Fibroblast of lung (primary cell): ENCODE results near the gene TMEM154. TPM values are rescaled to one million over a fixed set of nuclear protein-coding genes. Genes with fewer than 3 reads are reported as not detected.

ENCODE experiments used
- DNase-seq, 2 donors: peaks; one replicate each; pipeline versions ENCODE4 v3.0.0 to v3.0.0-alpha.2; 2010; ENCODE audit warnings: low read depth in 2 of 2
- H2AFZ ChIP-seq: 2 replicates; pipeline ENCODE4 v1.5.1; 2012; ENCODE audit warnings: low read length, control low read depth, inconsistent platforms
- H3K27ac ChIP-seq: 2 replicates; pipeline ENCODE4 v1.5.1; 2011; ENCODE audit warnings: low read length, control low read depth; ENCODE audit not compliant: insufficient read depth
- H3K27me3 ChIP-seq: 2 replicates; pipeline ENCODE4 v1.5.1; 2011; ENCODE audit warnings: mild to moderate bottlenecking, low read length; ENCODE audit not compliant: control insufficient read depth, insufficient read depth
- H3K36me3 ChIP-seq: 2 replicates; pipeline ENCODE4 v1.5.1; 2011; ENCODE audit warnings: low read length; ENCODE audit not compliant: control insufficient read depth, insufficient read depth
- H3K4me1 ChIP-seq: 2 replicates; pipeline ENCODE4 v1.5.1; 2011; ENCODE audit warnings: low read length; ENCODE audit not compliant: control insufficient read depth, insufficient read depth; ENCODE audit errors: extremely low read depth
- H3K4me2 ChIP-seq: 2 replicates; pipeline ENCODE4 v1.5.1; 2011; ENCODE audit warnings: low read length, control low read depth; ENCODE audit not compliant: insufficient read depth; ENCODE audit errors: extremely low read depth
- H3K4me3 ChIP-seq, 4 experiments: fragments of 200-600 bp in 1 of 4; sonication (generic) in 1 of 4; replicated peaks in 1 of 4; 2 replicates each; pipeline ENCODE4 v1.5.1; 2011 to 2016; ENCODE audit warnings: low read length in 4 of 4, low read depth in 3 of 4, mild to moderate bottlenecking in 3 of 4, control low read depth in 2 of 4, inconsistent platforms in 1 of 4, mixed read lengths in 1 of 4; ENCODE audit not compliant: insufficient read depth in 1 of 4; ENCODE audit errors: control extremely low read depth in 1 of 4
- H3K79me2 ChIP-seq: 2 replicates; pipeline ENCODE4 v1.5.1; 2012; ENCODE audit warnings: mild to moderate bottlenecking, low read length, inconsistent platforms; ENCODE audit not compliant: control insufficient read depth, insufficient read depth
- H3K9ac ChIP-seq: 2 replicates; pipeline ENCODE4 v1.5.1; 2011; ENCODE audit warnings: mild to moderate bottlenecking, low read length, control low read depth; ENCODE audit not compliant: insufficient read depth
- H3K9me3 ChIP-seq: 2 replicates; pipeline ENCODE4 v1.5.1; 2012; ENCODE audit warnings: low read depth, low read length; ENCODE audit not compliant: control insufficient read depth, insufficient read depth
- H4K20me1 ChIP-seq: 2 replicates; pipeline ENCODE4 v1.5.1; 2011; ENCODE audit warnings: low read length; ENCODE audit not compliant: control insufficient read depth, insufficient read depth; ENCODE audit errors: extremely low read depth
- EZH2 ChIP-seq: IDR thresholded peaks from 2 replicates; pipeline ENCODE4 v1.5.1; 2012; ENCODE audit warnings: low read length, control low read depth, mild to moderate bottlenecking; ENCODE audit errors: missing control alignments
- polyA plus RNA-seq, 2 donors: library from polyadenylated mRNA; depleted of rRNA in 1 of 2; stranded (reverse) in 1 of 2; unstranded in 1 of 2; fragments of >200 nt; gene quantifications; 2 replicates each; pipeline ENCODE4 v1.2.1, GENCODE V29; 2011 to 2012; ENCODE audit warnings: missing spikeins in 1 of 2
- total RNA-seq: library from RNA; depleted of rRNA; stranded (reverse); fragments of >200 nt; gene quantifications from 2 replicates; pipeline ENCODE4 v1.2.1, GENCODE V29; 2014
- TF ChIP-seq, protein P1 (sequence below), 2 donors: IDR thresholded peaks in 1 of 2; conservative IDR thresholded peaks in 1 of 2; 1 replicate in 1 of 2; 2 replicates in 1 of 2; pipeline ENCODE4 v1.5.1; 2011 to 2012; ENCODE audit warnings: low read length in 2 of 2, control low read depth in 1 of 2, inconsistent platforms in 1 of 2, low read depth in 1 of 2, mild to moderate bottlenecking in 1 of 2

The TMEM154 gene
- total and polyA plus RNA-seq, 2 donors (not counting 1 experiment from before 2014, with no cell fraction given): 0.50 to 3.7 TPM

DNA sequence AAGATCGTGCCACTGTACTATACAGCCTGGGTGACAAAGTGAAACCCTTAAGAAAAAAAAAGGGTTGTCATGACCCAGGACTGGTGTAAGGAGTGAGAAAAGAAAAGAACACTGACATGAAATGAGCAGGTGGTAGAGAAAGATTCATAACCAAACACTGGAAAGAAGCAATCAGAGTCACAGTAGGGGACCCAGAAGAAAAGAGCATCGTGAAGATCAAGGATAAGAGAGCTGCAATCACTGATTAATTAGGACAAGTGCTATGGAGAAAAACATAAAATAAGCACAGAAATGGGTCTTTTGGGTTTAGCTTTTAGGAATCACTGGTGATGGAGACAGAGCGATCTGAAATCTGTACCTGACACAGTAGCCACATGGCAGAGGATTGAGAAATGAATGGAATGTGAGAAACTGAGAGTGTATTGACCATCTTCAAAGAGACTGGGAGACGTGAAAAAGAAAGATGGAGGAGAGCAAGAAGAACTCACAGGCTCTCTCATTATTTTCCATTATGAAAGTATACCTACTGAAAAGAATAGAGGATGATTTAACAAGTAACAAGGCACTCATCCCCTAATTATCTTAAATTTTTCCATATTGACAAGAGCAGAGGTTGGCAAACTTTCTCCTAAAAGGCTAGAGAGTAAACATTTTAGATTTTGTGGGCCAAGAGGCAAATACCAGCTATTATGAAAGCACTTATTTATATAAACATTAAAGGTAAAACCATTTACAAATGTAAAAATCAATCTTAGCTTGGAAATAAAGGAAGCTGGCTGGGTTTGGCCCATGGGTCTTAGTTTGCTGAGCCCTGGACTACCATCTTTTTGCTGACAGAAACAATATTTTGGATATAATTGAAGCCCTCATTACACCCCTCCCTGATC, 7.3 kb downstream of the TMEM154 start:
- no peak overlapping the region for H3K27ac ChIP-seq
- no peak overlapping the region for H3K4me3 ChIP-seq
- TF ChIP-seq EZH2: no peak
- TF ChIP-seq, protein P1, sequence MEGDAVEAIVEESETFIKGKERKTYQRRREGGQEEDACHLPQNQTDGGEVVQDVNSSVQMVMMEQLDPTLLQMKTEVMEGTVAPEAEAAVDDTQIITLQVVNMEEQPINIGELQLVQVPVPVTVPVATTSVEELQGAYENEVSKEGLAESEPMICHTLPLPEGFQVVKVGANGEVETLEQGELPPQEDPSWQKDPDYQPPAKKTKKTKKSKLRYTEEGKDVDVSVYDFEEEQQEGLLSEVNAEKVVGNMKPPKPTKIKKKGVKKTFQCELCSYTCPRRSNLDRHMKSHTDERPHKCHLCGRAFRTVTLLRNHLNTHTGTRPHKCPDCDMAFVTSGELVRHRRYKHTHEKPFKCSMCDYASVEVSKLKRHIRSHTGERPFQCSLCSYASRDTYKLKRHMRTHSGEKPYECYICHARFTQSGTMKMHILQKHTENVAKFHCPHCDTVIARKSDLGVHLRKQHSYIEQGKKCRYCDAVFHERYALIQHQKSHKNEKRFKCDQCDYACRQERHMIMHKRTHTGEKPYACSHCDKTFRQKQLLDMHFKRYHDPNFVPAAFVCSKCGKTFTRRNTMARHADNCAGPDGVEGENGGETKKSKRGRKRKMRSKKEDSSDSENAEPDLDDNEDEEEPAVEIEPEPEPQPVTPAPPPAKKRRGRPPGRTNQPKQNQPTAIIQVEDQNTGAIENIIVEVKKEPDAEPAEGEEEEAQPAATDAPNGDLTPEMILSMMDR (conservative IDR thresholded peaks at IDR 0.05 in 1 of 2, IDR thresholded peaks at IDR 0.05 in 1 of 2; ENCODE audit: low read depth in 1 of 2, low read length in 2 of 2): no peak
- no peaks in the 10 kb centered on the region for H4K20me1 ChIP-seq
- H3K79me2 ChIP-seq: no peaks in the 10 kb centered on the region
- H3K9ac ChIP-seq: no peak overlapping the region
- no peaks in the 10 kb centered on the region for H3K36me3 ChIP-seq
- H3K4me1 ChIP-seq: no peaks in the 10 kb centered on the region
- no peaks in the 10 kb centered on the region for H3K27me3 ChIP-seq
- DNase-seq: no peak
- no peak overlapping the region for H2AFZ ChIP-seq
- H3K4me2 ChIP-seq: no peak overlapping the region
- no peaks in the 10 kb centered on the region for H3K9me3 ChIP-seq

DNA sequence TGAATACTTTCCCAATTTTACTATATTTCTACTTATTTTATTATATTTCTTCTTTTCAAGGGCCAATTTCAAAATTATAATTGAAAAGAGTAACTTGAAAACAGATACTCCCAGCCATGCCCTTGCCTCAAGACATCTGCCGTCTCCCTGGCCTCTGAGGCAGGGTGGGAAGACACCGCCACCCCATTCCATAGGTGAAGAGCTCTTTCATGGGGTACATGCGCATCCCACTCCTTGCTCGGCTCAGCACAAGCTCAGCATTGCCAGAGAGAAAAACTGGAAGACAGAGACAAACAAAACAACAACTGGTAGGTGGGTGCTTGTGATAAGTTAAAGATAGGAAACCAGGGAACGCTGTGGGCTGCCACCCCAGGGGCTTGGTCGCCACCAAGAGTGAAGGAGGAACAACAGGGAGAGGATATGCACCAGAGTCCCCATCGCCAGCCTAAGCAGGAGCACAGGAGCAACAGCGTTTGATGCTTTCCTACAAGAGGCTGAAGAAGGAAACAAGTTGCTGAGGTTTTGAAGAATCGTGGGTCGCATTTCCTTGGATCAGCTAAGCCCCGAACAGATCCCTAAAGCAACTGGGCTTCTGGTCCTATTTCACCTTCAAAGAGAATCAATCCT, 11.3 kb downstream of the TMEM154 start:
- Histone ChIP-seq H3K4me3 (no peak overlapping the region), H3K9ac (no peak overlapping the region), H3K9me3 (no peaks in the 10 kb centered on the region), H4K20me1 (no peaks in the 10 kb centered on the region), H3K79me2 (no peaks in the 10 kb centered on the region), H3K27me3 (no peaks in the 10 kb centered on the region), H3K36me3 (no peaks in the 10 kb centered on the region), H3K27ac (no peak overlapping the region), H2AFZ (no peak overlapping the region), H3K4me2 (no peak overlapping the region), H3K4me1 (no peaks in the 10 kb centered on the region)
- DNase-seq: no peak
- no peak for TF ChIP-seq EZH2
- TF ChIP-seq, protein P1 (conservative IDR thresholded peaks at IDR 0.05 in 1 of 2, IDR thresholded peaks at IDR 0.05 in 1 of 2; ENCODE audit: low read depth in 1 of 2, low read length in 2 of 2): no peak

DNA sequence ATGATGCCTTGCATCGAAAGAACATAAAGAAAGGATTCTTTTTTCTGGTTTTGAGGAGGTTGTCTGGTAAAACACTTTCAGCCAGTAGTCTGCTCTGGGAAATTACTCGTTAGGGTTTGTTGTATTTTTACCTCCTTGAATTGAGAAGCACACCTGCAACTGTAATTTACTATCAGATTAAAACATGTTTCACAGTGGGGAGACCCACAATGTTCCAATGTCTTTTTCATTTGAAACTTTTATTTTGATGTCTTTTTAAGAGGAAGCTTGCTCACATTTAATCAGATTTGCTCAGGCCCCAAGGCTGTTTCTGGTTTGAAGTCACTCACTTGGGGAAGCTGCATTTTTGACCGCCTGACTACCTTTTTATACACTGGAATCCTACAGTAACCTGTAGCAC, 12.0 kb downstream of the TMEM154 start:
- Histone ChIP-seq H3K27me3 (no peaks in the 10 kb centered on the region), H3K9ac (no peak overlapping the region), H4K20me1 (no peaks in the 10 kb centered on the region), H3K4me1 (no peaks in the 10 kb centered on the region), H3K27ac (no peak overlapping the region), H3K4me3 (no peak overlapping the region), H3K9me3 (no peaks in the 10 kb centered on the region), H3K4me2 (no peak overlapping the region), H2AFZ (no peak overlapping the region), H3K36me3 (no peaks in the 10 kb centered on the region), H3K79me2 (no peaks in the 10 kb centered on the region)
- TF ChIP-seq EZH2: no peak
- TF ChIP-seq, protein P1 (conservative IDR thresholded peaks at IDR 0.05 in 1 of 2, IDR thresholded peaks at IDR 0.05 in 1 of 2; ENCODE audit: low read depth in 1 of 2, low read length in 2 of 2): no peak
- no peak for DNase-seq
